Measurements from ENCODE around the gene ABAT. TPM values are rescaled to one million over a fixed set of nuclear protein-coding genes. Genes with fewer than 3 reads are reported as not detected.
"Not testable (repeated sequence)": the region's sequence is repeated elsewhere in the genome, so short reads cannot be mapped to it uniquely, and the experiment has no call there.

ABAT gene
- total RNA-seq, 4 donors from 2014 or later = 9.6 to 24.0 (median 21.3) TPM

DNA sequence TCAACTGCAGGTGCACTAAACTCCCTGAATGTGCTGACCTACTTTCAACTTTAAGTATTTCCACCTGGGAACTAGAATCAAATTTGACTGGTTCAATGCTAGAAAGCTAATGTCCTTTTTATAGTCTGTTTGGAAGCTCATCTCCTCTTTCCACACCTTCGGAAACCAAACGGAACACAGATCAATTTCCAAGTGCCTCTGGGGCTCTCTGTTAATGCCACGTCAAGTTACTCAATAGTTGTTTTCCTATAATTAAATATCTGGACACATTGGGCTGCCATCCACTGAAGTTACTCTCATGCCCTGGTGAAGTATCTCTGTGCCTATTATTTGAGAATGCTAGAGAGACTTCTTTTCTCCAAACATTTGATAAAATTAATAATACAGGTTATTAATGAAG lies 29.7 kb downstream of the ABAT start:
- H3K4me1 ChIP-seq = no peaks in the 10 kb centered on the region
- 80 to 83% methylated on average over 3 of the region's 3 CpGs for WGBS, 2 donors
- TF ChIP-seq, protein P1, sequence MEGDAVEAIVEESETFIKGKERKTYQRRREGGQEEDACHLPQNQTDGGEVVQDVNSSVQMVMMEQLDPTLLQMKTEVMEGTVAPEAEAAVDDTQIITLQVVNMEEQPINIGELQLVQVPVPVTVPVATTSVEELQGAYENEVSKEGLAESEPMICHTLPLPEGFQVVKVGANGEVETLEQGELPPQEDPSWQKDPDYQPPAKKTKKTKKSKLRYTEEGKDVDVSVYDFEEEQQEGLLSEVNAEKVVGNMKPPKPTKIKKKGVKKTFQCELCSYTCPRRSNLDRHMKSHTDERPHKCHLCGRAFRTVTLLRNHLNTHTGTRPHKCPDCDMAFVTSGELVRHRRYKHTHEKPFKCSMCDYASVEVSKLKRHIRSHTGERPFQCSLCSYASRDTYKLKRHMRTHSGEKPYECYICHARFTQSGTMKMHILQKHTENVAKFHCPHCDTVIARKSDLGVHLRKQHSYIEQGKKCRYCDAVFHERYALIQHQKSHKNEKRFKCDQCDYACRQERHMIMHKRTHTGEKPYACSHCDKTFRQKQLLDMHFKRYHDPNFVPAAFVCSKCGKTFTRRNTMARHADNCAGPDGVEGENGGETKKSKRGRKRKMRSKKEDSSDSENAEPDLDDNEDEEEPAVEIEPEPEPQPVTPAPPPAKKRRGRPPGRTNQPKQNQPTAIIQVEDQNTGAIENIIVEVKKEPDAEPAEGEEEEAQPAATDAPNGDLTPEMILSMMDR (IDR thresholded peaks at IDR 0.05) = no peak
- TF ChIP-seq EP300 (IDR thresholded peaks at IDR 0.05) = no peak
- TF ChIP-seq POLR2A (IDR thresholded peaks at IDR 0.05) = no peak

DNA sequence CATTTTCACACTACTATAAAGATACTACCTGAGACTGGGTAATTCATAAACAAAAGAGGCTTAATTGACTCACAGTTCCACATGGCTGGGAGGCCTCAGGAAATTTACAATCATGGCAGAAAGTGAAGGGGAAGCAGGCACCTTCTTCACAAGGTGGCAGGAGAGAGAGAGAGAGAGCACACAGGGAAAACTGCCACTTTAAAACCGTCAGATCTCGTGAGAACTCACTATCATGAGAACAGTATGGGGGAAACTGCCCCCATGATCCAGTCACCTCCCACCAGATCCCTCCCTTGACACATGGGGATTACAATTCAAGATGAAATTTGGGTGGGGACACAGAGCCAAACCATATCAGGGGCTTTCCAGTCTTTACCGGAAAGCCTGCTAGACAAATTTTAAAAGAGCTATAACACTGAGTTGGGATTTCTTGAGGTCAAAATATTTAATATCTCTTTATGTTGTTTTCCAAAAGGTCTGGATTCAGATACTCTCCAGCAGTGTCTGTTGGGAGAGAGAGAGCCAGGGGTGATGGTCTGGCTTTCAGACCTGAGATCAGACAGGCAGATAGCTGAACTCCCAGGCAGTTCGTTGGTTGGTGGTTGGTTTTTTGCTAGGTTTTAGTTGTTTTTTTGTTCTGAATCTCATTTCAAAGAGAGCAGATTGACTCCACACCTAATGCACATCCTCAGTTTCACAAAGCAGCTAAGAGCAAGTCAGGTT lies 30.8 kb downstream of the ABAT start:
- H3K9me3 ChIP-seq; H3K4me3 ChIP-seq; H3K27me3 ChIP-seq; DNase-seq (ENCODE audit: low spot score in 2 of 2); H3K4me1 ChIP-seq; H3K27ac ChIP-seq: not testable (repeated sequence)
- peaks cover 0 to 19% (median 0%) of the 10 kb centered on the region in 3 donors for H3K36me3 ChIP-seq
- 49 to 68% methylated on average over 4 of the region's 4 CpGs for WGBS, 2 donors

More for the DNA sequence above, 29.7 kb downstream of the ABAT start:
- no peak overlapping the region for H3K27ac ChIP-seq
- H3K27me3 ChIP-seq = no peaks in the 10 kb centered on the region
- H3K36me3 ChIP-seq = peaks cover 0 to 19% (median 0%) of the 10 kb centered on the region in 3 donors
- H3K4me3 ChIP-seq = no peak overlapping the region
- no peaks in the 10 kb centered on the region for H3K9me3 ChIP-seq
- no peak for DNase-seq (ENCODE audit: low spot score in 2 of 2)

DNA sequence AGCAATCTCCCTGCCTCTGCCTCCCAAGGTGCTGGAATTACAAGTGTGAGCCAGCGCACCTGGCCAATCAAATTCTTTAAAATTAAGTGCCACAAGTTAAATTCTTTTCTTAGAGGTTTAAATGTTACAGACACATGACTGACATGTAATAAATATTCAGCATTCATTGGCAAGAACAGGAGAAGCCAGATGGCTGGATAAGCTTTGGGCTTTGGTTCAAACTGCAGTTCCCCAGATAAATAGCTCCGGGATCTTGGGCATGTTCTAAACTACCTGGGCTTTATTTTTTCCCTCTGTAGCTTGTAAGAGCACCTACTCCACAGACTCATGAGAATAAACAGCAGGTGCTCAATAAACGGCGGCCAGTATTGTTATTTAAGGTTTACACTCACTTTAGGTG lies 34.1 kb downstream of the ABAT start:
- Histone ChIP-seq H3K4me3 (no peak overlapping the region), H3K9me3 (no peaks in the 10 kb centered on the region), H3K4me1 (no peaks in the 10 kb centered on the region), H3K27ac (no peak overlapping the region), H3K36me3 (peaks cover 0 to 12% (median 0%) of the 10 kb centered on the region in 3 donors), H3K27me3 (no peaks in the 10 kb centered on the region)
- DNase-seq (ENCODE audit: low spot score in 2 of 2) = no peak
- TF ChIP-seq EP300 (IDR thresholded peaks at IDR 0.05) = no peak
- TF ChIP-seq POLR2A (IDR thresholded peaks at IDR 0.05) = no peak
- 78 to 82% methylated on average over 4 of the region's 4 CpGs for WGBS, 2 donors

DNA sequence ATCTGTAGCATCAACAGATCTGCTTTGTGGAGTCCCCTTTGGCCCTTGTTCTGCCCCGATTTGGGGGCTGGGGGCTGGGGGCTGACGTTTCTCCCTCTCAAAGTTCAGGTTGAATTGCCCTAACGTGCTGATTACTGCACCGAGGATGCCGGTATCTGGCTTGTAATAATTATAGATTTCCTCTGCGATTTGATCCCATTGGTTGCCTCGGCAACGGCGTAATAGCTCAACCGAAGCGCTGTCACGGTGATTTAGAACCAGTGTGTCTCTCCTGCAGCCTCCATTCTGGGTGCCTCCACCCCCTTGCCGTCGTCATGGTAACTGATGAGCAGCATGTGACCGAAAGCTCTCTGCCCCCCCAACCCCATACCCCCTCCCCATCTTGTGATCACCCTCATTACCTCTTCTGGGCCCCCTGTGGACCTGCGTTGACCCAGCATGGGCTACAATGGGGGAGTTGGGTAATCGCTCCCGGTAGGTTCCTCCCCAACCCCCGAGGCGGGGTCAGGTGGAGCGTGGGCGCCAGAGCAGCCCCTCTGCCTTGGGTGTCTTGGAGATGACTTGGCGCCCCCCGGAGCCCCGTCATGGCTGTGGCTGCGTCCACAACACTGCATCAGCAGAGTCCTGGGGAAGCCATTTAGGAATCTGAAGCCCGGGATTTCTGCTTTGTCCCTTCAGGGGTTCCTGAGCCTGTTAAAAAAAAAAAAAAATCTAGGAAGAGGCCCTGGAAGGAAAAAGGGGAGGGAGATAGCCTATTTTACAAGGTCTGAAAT lies 38.4 kb downstream of the ABAT start:
- H3K4me3 ChIP-seq = no peak overlapping the region
- H3K9me3 ChIP-seq = peaks cover 0 to 13% (median 0%) of the 10 kb centered on the region in 4 donors
- H3K36me3 ChIP-seq = peaks cover 0 to 37% (median 0%) of the 10 kb centered on the region in 3 donors
- H3K27ac ChIP-seq = no peak overlapping the region
- no peaks in the 10 kb centered on the region for H3K4me1 ChIP-seq
- no peaks in the 10 kb centered on the region for H3K27me3 ChIP-seq
- no peak for DNase-seq (ENCODE audit: low spot score in 2 of 2)
- WGBS, 2 donors = 20 to 21% methylated on average over 25 to 27 of the region's 27 CpGs
- TF ChIP-seq POLR2A (IDR thresholded peaks at IDR 0.05) = no peak

DNA sequence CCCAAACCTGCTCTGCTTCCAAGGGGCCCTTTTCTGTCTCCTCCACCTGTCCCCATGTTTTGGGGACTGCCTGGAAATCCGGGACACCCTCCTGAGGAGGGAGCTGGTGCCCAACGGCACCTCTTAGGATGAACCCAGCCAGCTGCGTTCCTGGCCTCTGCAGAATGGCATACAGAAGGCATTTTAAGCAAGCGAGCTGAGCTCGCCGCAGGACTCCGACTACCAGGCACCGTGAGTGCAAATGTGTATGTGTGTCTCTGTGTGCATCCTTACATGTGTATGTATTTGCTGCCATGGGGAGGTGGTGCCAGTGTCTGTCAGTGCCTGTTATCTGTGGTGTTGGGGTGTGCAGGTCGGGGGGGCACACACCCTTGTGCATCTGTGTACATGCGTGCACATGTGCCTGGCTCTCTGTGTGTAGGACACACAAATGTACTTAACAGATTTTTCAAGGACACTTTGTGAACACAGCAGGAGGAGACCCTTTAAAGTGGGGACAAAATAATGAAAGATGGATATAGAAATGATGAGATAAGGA lies 39.3 kb downstream of the ABAT start:
- Histone ChIP-seq H3K36me3 (peaks cover 0 to 34% (median 0%) of the 10 kb centered on the region in 3 donors), H3K27ac (no peak overlapping the region), H3K4me1 (peaks cover 0 to 3% (median 0%) of the 10 kb centered on the region in 4 donors), H3K9me3 (peaks cover 0 to 14% (median 0%) of the 10 kb centered on the region in 4 donors), H3K27me3 (no peaks in the 10 kb centered on the region), H3K4me3 (no peak overlapping the region)
- DNase-seq (ENCODE audit: low spot score in 2 of 2) = no peak
- 84 to 85% methylated on average over 10 of the region's 10 CpGs for WGBS, 2 donors
- TF ChIP-seq, protein P1 (IDR thresholded peaks at IDR 0.05) = no peak
- TF ChIP-seq EP300 (IDR thresholded peaks at IDR 0.05) = no peak
- TF ChIP-seq POLR2A (IDR thresholded peaks at IDR 0.05) = no peak

DNA sequence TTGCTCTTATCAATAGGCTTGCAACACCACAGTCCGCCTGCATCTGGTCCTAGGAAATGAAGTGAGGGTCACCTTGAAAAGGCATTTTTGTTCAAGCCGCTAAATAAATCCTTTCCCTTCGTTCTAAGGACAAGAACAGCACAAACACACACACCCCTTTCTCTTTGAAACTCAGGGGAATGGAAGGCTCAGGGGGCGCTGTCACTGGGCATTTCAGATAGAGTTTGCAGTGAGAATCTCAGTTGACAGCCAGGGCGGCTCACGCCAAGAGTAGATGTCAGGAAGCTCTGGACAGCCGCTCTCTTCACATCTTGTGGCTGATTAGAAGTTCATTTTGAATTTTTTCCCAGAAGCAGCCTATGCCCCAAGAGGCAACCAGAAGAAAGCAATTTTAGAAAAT lies 39.8 kb downstream of the ABAT start:
- H3K9me3 ChIP-seq = peaks cover 0 to 14% (median 0%) of the 10 kb centered on the region in 4 donors
- H3K4me1 ChIP-seq = peaks cover 0 to 4% (median 0%) of the 10 kb centered on the region in 4 donors
- TF ChIP-seq, protein P1 (IDR thresholded peaks at IDR 0.05) = no peak
- TF ChIP-seq EP300 (IDR thresholded peaks at IDR 0.05) = no peak
- no peak for TF ChIP-seq POLR2A (IDR thresholded peaks at IDR 0.05)
- DNase-seq (ENCODE audit: low spot score in 2 of 2) = no peak
- H3K36me3 ChIP-seq = peaks cover 0 to 34% (median 0%) of the 10 kb centered on the region in 3 donors
- no peak overlapping the region for H3K4me3 ChIP-seq
- 79 to 86% methylated on average over 7 of the region's 7 CpGs for WGBS, 2 donors
- H3K27ac ChIP-seq = no peak overlapping the region
- H3K27me3 ChIP-seq = no peaks in the 10 kb centered on the region

All from tibial nerve (tissue), 4 donors.